Urinary bladder (tissue), 4 donors: ENCODE data around the gene SCN2A. TPM values are rescaled to one million over a fixed set of nuclear protein-coding genes. Genes with fewer than 3 reads are reported as not detected.
"Not testable (repeated sequence)": the region's sequence is repeated elsewhere in the genome, so short reads cannot be mapped to it uniquely, and the experiment has no call there.

Source experiments
- DNase-seq: peaks from one replicate; pipeline ENCODE4 v3.0.0-alpha.2; 2015; ENCODE audit errors: extremely low spot score
- H3K27ac ChIP-seq: one replicate; pipeline ENCODE4 v1.5.1; 2013; ENCODE audit warnings: low read depth, mild to moderate bottlenecking, moderate library complexity
- H3K36me3 ChIP-seq: one replicate; pipeline ENCODE4 v1.6.1; 2013; ENCODE audit warnings: mild to moderate bottlenecking, moderate library complexity; ENCODE audit not compliant: insufficient read depth
- H3K4me1 ChIP-seq: one replicate; pipeline ENCODE4 v1.6.1; 2013; ENCODE audit warnings: mild to moderate bottlenecking, moderate library complexity; ENCODE audit not compliant: insufficient read depth
- H3K4me3 ChIP-seq: one replicate; pipeline ENCODE4 v1.5.1; 2013; ENCODE audit warnings: low read depth, low read length
- WGBS: extraction: QIAGEN DNeasy Blood & Tissue Kit; methylation state at CpG from one replicate; pipeline ENCODE4 v1.1.7; 2013; 5-methylcytosine and 5-hydroxymethylcytosine counted together
- polyA plus RNA-seq: library from polyadenylated mRNA; stranded (reverse); fragments of 200-250 nt; gene quantifications from one replicate; pipeline ENCODE4 v1.2.3, GENCODE V29; 2013
- total RNA-seq: library from RNA; depleted of rRNA; stranded (reverse); fragments of >200 nt; gene quantifications from one replicate; pipeline ENCODE4 v1.2.3, GENCODE V29; 2014
- donor health status: healthy with polysubstance abuse.
- donor health status: healthy.

Gene SCN2A
- total and polyA plus RNA-seq, 2 donors = 0.27 to 5.3 TPM

- no peak for DNase-seq
- Histone ChIP-seq H3K27ac (no peak overlapping the region), H3K4me3 (no peak overlapping the region), H3K4me1 (no peaks in the 10 kb centered on the region), H3K36me3 (no peaks in the 10 kb centered on the region)
- WGBS = 77% methylated on average over 1 of the region's 1 CpG
Measured at GRCh38 chr2:165227571-165227970, 11.6 kb upstream of the SCN2A start.

- 65% methylated on average over 2 of the region's 2 CpGs for WGBS
- no peaks in the 10 kb centered on the region for H3K36me3 ChIP-seq
- no peak for DNase-seq
- H3K4me1 ChIP-seq = no peaks in the 10 kb centered on the region
- no peak overlapping the region for H3K27ac ChIP-seq
- no peak overlapping the region for H3K4me3 ChIP-seq
Measured at GRCh38 chr2:165237056-165237455, 2.2 kb upstream of the SCN2A start.

DNA sequence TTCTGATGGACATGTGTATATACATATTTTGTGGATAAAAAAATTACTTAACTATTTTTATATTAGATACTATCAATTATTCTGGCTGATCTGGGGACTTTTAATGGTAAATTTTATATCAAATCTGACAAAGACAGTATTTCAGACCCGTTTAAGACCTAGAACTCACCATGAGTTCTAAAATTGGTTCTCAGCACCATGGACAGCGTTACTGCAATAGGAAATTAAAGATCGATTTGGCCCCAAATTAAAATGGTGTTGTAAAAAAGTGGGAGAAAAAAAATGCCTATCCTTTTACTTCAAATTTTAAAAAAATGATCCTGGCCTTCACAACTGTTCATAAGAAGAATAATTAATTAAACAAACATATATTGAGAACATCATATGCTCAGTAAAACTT lies 919 bp upstream of the SCN2A start:
- H3K4me1 ChIP-seq = no peaks in the 10 kb centered on the region
- WGBS = 6% methylated on average over 3 of the region's 3 CpGs
- H3K4me3 ChIP-seq = no peak overlapping the region
- DNase-seq = no peak
- no peak overlapping the region for H3K27ac ChIP-seq
- H3K36me3 ChIP-seq = no peaks in the 10 kb centered on the region

DNA sequence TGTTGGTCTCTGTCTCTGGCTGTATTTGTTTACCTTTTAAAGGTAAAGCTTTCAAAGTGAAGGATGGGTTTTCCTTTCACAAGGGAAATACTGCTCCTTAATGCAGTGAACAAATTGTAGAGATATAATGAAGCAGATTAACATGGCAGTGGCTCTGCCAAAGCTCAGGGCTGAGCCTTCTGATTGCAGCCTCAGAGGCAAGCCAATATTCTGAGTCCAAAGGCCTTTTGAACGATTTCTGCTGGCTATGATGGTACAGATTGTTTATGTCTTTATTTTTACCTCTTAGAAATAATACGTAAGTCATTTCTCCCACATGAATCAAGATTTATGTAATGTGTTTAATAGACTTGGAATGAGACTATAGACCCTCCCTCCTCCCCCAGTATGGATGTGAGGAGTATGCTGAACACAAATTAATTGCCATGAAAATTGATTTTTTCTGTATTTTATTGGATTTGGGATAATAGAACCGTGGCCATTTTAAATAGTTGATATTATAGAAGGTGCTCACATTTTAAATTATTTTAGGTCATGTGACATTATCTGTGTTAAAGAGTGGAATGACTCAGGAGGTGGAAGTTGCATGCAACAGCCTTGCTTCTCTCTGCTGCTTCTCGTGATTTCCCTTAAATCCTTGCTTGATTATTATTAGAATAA lies 772 bp downstream of the SCN2A start:
- H3K4me1 ChIP-seq = no peaks in the 10 kb centered on the region
- 56% methylated on average over 4 of the region's 4 CpGs for WGBS
- H3K27ac ChIP-seq = no peak overlapping the region
- no peaks in the 10 kb centered on the region for H3K36me3 ChIP-seq
- DNase-seq = no peak
- no peak overlapping the region for H3K4me3 ChIP-seq

DNA sequence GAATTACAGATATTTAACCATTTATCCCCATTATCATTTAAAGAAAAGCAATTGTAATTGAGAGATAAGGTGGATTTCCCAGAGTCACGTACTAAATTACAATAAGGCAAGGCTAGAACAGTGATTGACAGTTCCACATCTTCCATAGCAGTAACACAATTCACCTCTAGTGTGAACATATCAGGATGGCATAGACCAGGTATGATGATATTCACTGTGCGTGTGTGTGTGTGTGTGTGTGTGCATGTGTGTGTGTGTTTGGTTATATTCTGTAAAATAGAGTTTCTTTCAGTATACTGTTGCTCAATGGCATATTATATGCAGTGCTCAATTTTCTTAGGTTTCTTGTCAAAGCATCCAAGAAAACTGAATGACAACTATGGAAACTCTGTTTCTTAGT lies 1.7 kb downstream of the SCN2A start:
- WGBS = 79% methylated on average over 2 of the region's 2 CpGs
- no peak overlapping the region for H3K4me3 ChIP-seq
- no peak overlapping the region for H3K27ac ChIP-seq
- DNase-seq = no peak
- no peaks in the 10 kb centered on the region for H3K4me1 ChIP-seq
- no peaks in the 10 kb centered on the region for H3K36me3 ChIP-seq

DNA sequence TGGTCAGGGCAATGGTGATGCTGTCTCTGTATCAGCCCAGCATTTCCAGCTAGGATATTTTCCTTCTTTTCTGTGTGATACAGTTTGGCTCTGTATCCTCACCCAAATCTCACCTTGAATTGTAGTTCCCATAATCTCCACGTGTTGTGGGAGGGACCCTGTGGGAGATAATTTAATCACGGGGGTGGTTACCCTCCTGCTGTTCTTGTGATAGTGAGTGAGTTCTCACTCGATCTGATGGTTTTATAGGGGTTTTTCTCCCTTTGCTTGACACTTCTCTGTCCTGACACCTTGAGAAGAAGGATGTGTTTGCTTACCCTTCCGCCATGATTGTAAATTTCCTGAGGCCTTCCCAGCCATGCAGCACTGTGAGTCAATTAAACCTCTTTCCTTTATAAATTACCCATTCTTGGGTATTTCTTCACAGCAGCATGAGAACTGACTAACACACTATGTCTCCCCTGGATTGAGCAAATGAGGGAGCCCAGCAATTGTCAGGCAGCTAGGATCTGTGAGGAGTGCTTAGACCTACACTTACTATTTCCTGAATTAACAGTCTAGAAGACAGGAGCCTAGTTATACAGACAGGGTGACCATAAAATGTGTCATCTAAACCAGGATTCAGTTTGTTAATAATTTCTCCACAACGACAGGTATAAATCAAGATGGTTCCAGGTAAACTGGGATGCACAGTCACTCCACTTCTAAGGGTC lies 6.0 kb downstream of the SCN2A start:
- Histone ChIP-seq H3K27ac (no peak overlapping the region), H3K36me3 (no peaks in the 10 kb centered on the region), H3K4me1 (no peaks in the 10 kb centered on the region), H3K4me3 (no peak overlapping the region)
- DNase-seq = no peak
- 23% methylated on average over 5 of the region's 5 CpGs for WGBS

- Histone ChIP-seq H3K27ac (no peak overlapping the region), H3K36me3 (no peaks in the 10 kb centered on the region), H3K4me3 (no peak overlapping the region), H3K4me1 (no peaks in the 10 kb centered on the region)
- DNase-seq = no peak
- WGBS = 42% methylated on average over 2 of the region's 2 CpGs
Measured at GRCh38 chr2:165248238-165248637, 9.0 kb downstream of the SCN2A start.

- WGBS = 40% methylated on average over 4 of the region's 4 CpGs
Measured at GRCh38 chr2:165251366-165251765, 12.2 kb downstream of the SCN2A start.

DNA sequence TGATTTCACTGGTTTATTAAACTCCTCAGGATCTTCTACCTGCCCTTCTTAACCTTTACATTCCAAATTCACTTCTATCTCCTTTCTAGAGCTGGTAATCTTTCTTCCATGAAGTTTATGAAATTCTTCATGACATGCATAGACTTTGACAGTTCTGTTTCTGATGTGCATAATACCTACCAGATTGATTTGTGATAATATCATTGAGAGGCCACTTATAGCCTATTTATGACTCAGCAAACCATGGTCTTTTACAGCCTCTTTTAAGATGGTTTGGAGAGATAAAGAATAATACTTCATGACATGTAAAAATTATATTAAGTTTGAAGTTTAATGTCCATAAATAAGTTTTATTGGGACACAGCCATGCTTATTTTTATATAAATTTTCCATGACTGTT lies 14.0 kb downstream of the SCN2A start:
- Histone ChIP-seq H3K36me3 (no peaks in the 10 kb centered on the region), H3K4me1 (no peaks in the 10 kb centered on the region), H3K4me3 (no peak overlapping the region), H3K27ac (no peak overlapping the region)
- no peak for DNase-seq

More at GRCh38 chr2:165251366-165251765, 12.2 kb downstream of the SCN2A start:
- Histone ChIP-seq H3K27ac (no peak overlapping the region), H3K4me1 (no peaks in the 10 kb centered on the region), H3K4me3 (no peak overlapping the region), H3K36me3 (no peaks in the 10 kb centered on the region)
- DNase-seq = no peak

DNA sequence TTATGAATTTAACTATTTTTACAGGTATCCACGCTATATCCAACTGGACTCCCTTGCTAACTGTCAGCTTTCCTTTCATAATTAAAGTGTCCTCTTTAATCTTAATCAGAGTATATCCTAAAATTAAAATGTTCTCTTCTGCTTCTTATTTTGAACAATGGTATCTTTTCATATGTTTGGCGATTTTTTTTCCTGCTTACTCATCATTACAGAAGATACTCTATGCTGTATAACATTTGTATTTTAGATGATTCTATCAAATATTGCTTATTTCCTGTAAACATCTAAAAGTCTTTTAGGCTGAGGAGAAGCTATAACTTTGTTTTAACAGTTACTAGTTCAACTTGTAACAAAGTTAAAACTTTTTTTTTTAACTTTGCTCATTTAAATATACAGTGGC lies 17.4 kb downstream of the SCN2A start:
- H3K4me3 ChIP-seq = no peak overlapping the region
- no peaks in the 10 kb centered on the region for H3K36me3 ChIP-seq
- no peaks in the 10 kb centered on the region for H3K4me1 ChIP-seq
- WGBS = 94% methylated on average over 2 of the region's 2 CpGs
- no peak for DNase-seq
- no peak overlapping the region for H3K27ac ChIP-seq

DNA sequence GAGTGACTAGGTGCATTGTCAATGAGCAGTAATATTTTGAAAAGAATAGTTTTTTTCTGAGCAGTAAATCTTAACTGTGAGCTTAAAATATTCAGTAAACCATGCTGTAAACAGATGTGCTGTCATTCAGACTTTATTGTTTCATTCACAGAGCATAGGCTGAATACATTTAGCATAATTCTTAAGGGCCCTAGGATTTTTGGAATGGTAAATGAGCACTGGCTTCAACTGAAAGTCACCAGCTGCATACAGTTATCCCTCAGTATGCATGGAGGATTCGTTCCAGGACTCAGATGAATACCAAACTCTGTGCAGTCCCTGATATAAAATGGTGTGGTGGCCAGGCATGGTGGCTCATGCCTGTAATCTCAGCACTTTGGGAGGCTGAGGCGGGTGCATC lies 21.1 kb downstream of the SCN2A start:
- not testable (repeated sequence) for DNase-seq, H3K27ac ChIP-seq, H3K4me3 ChIP-seq, H3K36me3 ChIP-seq, H3K4me1 ChIP-seq
- WGBS = 89% methylated on average over 2 of the region's 2 CpGs

- H3K36me3 ChIP-seq = no peaks in the 10 kb centered on the region
- no peak overlapping the region for H3K4me3 ChIP-seq
- no peaks in the 10 kb centered on the region for H3K4me1 ChIP-seq
- no peak for DNase-seq
- 84% methylated on average over 2 of the region's 2 CpGs for WGBS
- no peak overlapping the region for H3K27ac ChIP-seq
Measured at GRCh38 chr2:165268754-165269153, 29.5 kb downstream of the SCN2A start.

GRCh38 chr2:165273176-165273575 lies 34.0 kb downstream of the SCN2A start:
- Histone ChIP-seq H3K4me3 (no peak overlapping the region), H3K27ac (no peak overlapping the region), H3K36me3 (no peaks in the 10 kb centered on the region), H3K4me1 (no peaks in the 10 kb centered on the region)
- DNase-seq = no peak

DNA sequence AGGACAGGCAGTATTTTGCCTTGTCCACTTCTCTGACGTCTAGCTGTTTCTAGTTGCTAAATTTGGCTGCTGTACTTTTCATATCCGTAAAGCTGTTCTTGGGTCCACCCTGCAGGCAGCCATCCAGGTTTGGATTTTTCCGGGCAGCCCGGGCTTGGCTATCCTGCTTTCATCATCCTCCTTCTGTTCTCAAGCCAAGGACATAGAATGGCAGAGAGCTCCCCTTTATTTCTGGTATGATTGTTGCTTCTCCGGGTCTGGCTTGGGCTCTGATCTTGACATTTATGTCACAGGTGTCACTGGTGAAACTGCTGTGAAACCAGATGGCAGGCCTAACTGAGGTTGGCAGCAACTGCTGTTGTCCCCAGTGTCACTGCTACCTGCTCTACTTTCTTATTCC lies 35.5 kb downstream of the SCN2A start:
- no peak overlapping the region for H3K27ac ChIP-seq
- 28% methylated on average over 5 of the region's 5 CpGs for WGBS
- no peak overlapping the region for H3K4me3 ChIP-seq
- H3K36me3 ChIP-seq = no peaks in the 10 kb centered on the region
- DNase-seq = no peak
- H3K4me1 ChIP-seq = no peaks in the 10 kb centered on the region
